NB4 (cell line): ENCODE data around the gene VIPR2.

Experiments
- DNase-seq: peaks from one replicate; pipeline ENCODE4 v3.0.0; 2010; ENCODE audit warnings: low read depth
- H3K4me3 ChIP-seq: one replicate; pipeline ENCODE4 v1.5.1; 2011; ENCODE audit warnings: mild to moderate bottlenecking, low read depth, low read length, moderate library complexity
- CTCF ChIP-seq: IDR thresholded peaks from one replicate; pipeline ENCODE4 v1.5.1; 2012; ENCODE audit warnings: low read depth, low read length
- MAX ChIP-seq: IDR thresholded peaks from 2 replicates; pipeline ENCODE4 v1.6.1; 2011; ENCODE audit warnings: low read depth, low read length
- MYC ChIP-seq: IDR thresholded peaks from 2 replicates; pipeline ENCODE4 v1.6.1; 2011; ENCODE audit warnings: low read depth, low read length
- POLR2A ChIP-seq: IDR thresholded peaks from 2 replicates; pipeline ENCODE4 v1.6.1; 2011; ENCODE audit warnings: mild to moderate bottlenecking; ENCODE audit not compliant: insufficient read length; ENCODE audit errors: extremely low read depth

The VIPR2 gene

GRCh38 chr7:159112136-159113011 lies 32.3 kb downstream of the VIPR2 start:
- DNase-seq = no peak
- no peak overlapping the region for H3K4me3 ChIP-seq
- TF ChIP-seq CTCF (no peak), MAX (no peak), MYC (no peak), POLR2A (no peak)

- TF ChIP-seq MAX (no peak), CTCF (no peak)
- H3K4me3 ChIP-seq = no peak overlapping the region
- no peak for DNase-seq
Measured at GRCh38 chr7:159109653-159110035, 35.0 kb downstream of the VIPR2 start.

GRCh38 chr7:159108941-159109652 lies 35.6 kb downstream of the VIPR2 start:
- TF ChIP-seq MYC (no peak), MAX (no peak), POLR2A (no peak), CTCF (no peak)
- no peak overlapping the region for H3K4me3 ChIP-seq
- DNase-seq = no peak

GRCh38 chr7:159108491-159108890 lies 36.2 kb downstream of the VIPR2 start:
- no peak for DNase-seq
- TF ChIP-seq CTCF (no peak), MAX (no peak), MYC (no peak), POLR2A (no peak)
- H3K4me3 ChIP-seq = no peak overlapping the region

- H3K4me3 ChIP-seq = no peak overlapping the region
- TF ChIP-seq MAX (no peak), MYC (no peak), POLR2A (no peak), CTCF (no peak)
- no peak for DNase-seq
Measured at GRCh38 chr7:159107161-159107892, 37.3 kb downstream of the VIPR2 start.
